Upper lobe of left lung (tissue), 6 donors: ENCODE measurements around the gene PLB1. TPM values are rescaled to one million over a fixed set of nuclear protein-coding genes. Genes with fewer than 3 reads are reported as not detected.
A peak's percentile ranks its signal among the peaks of the same experiment; 100 is the strongest.

Experiments used
- ATAC-seq, 2 donors: fragments of 200-7000 bp; cut with Tn5 transposase; one replicate each; pipeline ENCODE4 v1.9.1; 2022; ENCODE audit warnings: mild to moderate bottlenecking in 2 of 2, moderate library complexity in 2 of 2; ENCODE audit not compliant: low FRiP score in 2 of 2
- DNase-seq, 2 donors: peaks; one replicate each; pipeline ENCODE4 v3.0.0-alpha.2; 2019 to 2020
- H3K27ac ChIP-seq, 4 donors: fragments of 200-600 bp; sonication (generic); one replicate each; pipeline ENCODE4 v1.5.1; 2016 to 2019
- H3K27me3 ChIP-seq, 4 donors: fragments of 200-600 bp; sonication (generic); one replicate each; pipeline ENCODE4 v1.5.1; 2017 to 2019
- H3K36me3 ChIP-seq, 4 donors: fragments of 200-600 bp; sonication (generic); one replicate each; pipeline ENCODE4 v1.5.1; 2016 to 2019
- H3K4me1 ChIP-seq, 4 donors: fragments of 200-600 bp; sonication (generic); one replicate each; pipeline ENCODE4 v1.5.1; 2018 to 2019
- H3K4me3 ChIP-seq, 4 donors: fragments of 200-600 bp; sonication (generic); one replicate each; pipeline ENCODE4 v1.5.1; 2017 to 2019; ENCODE audit warnings: mild to moderate bottlenecking in 2 of 4, moderate library complexity in 1 of 4
- H3K9me3 ChIP-seq, 4 donors: fragments of 200-600 bp; sonication (generic); one replicate each; pipeline ENCODE4 v1.5.1; 2018 to 2019
- EP300 ChIP-seq, 4 donors: sonication (generic); formaldehyde crosslinking; IDR thresholded peaks; one replicate each; pipeline ENCODE4 v1.5.1; 2017; ENCODE audit warnings: antibody characterized with exemption in 4 of 4, control low read depth in 2 of 4
- POLR2A ChIP-seq, 4 donors: fragments of 450-650 bp; IDR thresholded peaks; one replicate each; pipeline ENCODE4 v1.5.1; 2016 to 2017; ENCODE audit warnings: antibody characterized with exemption in 4 of 4, mild to moderate bottlenecking in 2 of 4
- POLR2AphosphoS5 ChIP-seq, 2 donors: sonication (generic); formaldehyde crosslinking; IDR thresholded peaks; one replicate each; pipeline ENCODE4 v1.5.1; 2017; ENCODE audit warnings: antibody characterized with exemption in 2 of 2
- WGBS, 2 donors: methylation state at CpG; one replicate each; pipeline ENCODE4 v1.1.5; 2017 to 2018; 5-methylcytosine and 5-hydroxymethylcytosine counted together
- total RNA-seq, 6 donors: library from RNA; depleted of rRNA in 4 of 6; stranded (reverse); fragments of >200 nt in 4 of 6; gene quantifications; one replicate each; pipeline versions ENCODE4 v1.1.0 to v1.2.1, GENCODE V29; 2016 to 2021
- TF ChIP-seq, protein P1 (sequence below), 6 experiments: fragments of 450-650 bp in 4 of 6; fragments of 200-600 bp in 2 of 6; sonication (generic) in 2 of 6; IDR thresholded peaks; one replicate each; pipeline ENCODE4 v1.5.1; 2016 to 2019; ENCODE audit warnings: antibody characterized with exemption in 6 of 6
- donor health status: DM: no; HTN: no; CAD: no; lungs with moderate emphysema.
- donor health status: DM: no; HTN: yes; CAD: no; lungs with severe emphysema.

The PLB1 gene
- total RNA-seq, 6 donors from 2014 or later: 3.1 to 9.1 (median 5.4) TPM

DNA sequence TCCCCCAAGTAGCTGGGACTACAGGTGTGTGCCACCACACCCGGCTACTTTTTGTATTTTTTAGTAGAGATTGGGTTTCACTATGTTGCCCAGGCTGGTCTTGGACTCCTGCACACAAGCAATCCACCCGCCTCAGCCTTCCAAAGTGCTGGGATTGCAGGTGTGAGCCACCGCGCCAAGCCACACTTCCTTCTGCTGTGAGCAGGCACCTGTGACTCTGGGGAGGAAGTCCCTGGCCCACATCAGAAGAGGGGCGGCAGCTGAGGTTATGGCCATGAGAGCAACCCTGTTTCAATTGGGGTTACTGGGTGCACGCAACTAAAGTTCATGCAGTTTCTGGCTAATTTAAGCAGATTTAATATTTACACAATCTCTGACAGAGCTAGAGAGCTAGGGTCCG is 91.0 kb downstream of the PLB1 start:
- no peak for ATAC-seq
- Histone ChIP-seq H3K36me3 (no peaks in the 10 kb centered on the region), H3K4me3 (no peak overlapping the region), H3K27ac (no peak overlapping the region), H3K9me3 (no peaks in the 10 kb centered on the region), H3K4me1 (peaks cover 10 to 14% (median 14%) of the 10 kb centered on the region in 4 donors), H3K27me3 (no peaks in the 10 kb centered on the region)
- WGBS, 2 donors: 85 to 91% methylated on average over 6 to 7 of the region's 7 CpGs
- TF ChIP-seq POLR2AphosphoS5 (IDR thresholded peaks at IDR 0.05): no peak
- TF ChIP-seq EP300 (IDR thresholded peaks at IDR 0.05): no peak
- no peak for TF ChIP-seq POLR2A (IDR thresholded peaks at IDR 0.05)
- TF ChIP-seq, protein P1, sequence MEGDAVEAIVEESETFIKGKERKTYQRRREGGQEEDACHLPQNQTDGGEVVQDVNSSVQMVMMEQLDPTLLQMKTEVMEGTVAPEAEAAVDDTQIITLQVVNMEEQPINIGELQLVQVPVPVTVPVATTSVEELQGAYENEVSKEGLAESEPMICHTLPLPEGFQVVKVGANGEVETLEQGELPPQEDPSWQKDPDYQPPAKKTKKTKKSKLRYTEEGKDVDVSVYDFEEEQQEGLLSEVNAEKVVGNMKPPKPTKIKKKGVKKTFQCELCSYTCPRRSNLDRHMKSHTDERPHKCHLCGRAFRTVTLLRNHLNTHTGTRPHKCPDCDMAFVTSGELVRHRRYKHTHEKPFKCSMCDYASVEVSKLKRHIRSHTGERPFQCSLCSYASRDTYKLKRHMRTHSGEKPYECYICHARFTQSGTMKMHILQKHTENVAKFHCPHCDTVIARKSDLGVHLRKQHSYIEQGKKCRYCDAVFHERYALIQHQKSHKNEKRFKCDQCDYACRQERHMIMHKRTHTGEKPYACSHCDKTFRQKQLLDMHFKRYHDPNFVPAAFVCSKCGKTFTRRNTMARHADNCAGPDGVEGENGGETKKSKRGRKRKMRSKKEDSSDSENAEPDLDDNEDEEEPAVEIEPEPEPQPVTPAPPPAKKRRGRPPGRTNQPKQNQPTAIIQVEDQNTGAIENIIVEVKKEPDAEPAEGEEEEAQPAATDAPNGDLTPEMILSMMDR (IDR thresholded peaks at IDR 0.05): no peak
- no peak for DNase-seq

DNA sequence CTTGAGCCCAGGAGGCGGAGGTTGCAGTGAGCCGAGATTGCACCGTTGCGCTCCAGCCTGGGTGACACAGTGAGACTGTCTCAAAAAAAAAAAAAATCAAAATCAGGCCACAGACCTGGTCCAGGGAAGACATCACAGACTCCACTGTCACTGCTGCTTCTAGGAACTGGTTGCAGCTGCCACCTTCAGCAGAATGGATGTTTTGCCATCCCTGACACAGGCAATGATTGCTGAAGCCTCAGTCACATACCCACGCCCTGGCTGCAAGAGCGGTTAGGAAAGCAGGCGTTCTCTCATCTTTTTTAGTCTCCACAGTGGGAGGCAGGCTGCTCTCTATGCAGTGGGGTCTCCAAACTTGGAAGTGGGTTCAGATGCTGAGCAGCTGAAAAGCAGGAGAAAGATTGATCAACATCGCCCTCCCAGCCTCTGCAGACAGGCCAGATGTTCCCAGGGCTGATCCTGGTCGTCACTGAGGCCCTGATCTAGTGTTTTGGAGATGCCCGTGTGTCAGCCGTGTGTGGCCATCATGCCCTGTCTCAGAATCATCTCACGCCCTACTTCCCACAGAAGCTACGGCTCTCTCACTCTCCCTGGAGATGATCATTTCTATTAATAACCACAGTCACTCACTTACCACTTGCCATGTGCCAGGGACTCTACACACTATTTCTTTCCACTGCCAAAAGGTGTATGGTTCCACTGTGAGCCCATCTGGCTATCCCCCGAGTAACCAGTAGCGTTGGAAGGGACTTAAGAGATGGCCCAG is 91.8 kb downstream of the PLB1 start:
- DNase-seq: peak in 1 of 2 donors; percentile 19
- H3K27me3 ChIP-seq: no peaks in the 10 kb centered on the region
- ATAC-seq: no peak
- no peak for TF ChIP-seq POLR2A (IDR thresholded peaks at IDR 0.05)
- TF ChIP-seq POLR2AphosphoS5 (IDR thresholded peaks at IDR 0.05): no peak
- TF ChIP-seq EP300 (IDR thresholded peaks at IDR 0.05): no peak
- TF ChIP-seq, protein P1 (IDR thresholded peaks at IDR 0.05): no peak
- peak overlapping the region in 1 of 4 donors; percentile 43 for H3K27ac ChIP-seq
- no peaks in the 10 kb centered on the region for H3K36me3 ChIP-seq
- H3K4me1 ChIP-seq: peaks cover 10 to 14% (median 14%) of the 10 kb centered on the region in 4 donors
- 76 to 86% methylated on average over 15 of the region's 15 CpGs for WGBS, 2 donors
- no peaks in the 10 kb centered on the region for H3K9me3 ChIP-seq
- H3K4me3 ChIP-seq: no peak overlapping the region

DNA sequence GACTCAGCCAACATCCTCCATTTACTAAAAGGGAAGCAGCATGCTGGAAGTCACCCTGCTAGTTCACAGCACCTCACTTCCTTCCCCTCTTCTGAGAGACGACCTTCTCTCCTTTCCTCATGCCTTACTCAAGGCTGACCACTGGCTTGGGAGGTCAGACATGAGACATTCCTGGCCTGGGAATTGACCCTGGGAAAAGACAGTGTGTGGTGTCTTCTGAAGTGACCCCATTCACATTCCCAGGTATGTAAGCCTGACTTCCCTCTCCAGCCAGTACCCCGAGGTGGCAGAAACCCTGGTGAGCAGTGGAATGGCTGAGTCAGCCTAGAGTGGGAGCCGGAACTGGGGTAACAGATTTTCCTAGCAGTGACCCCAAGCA is 92.4 kb downstream of the PLB1 start:
- peak in 1 of 2 donors; percentile 43 for DNase-seq
- H3K27ac ChIP-seq: peak overlapping the region in 1 of 4 donors; percentile 43
- ATAC-seq: no peak
- no peaks in the 10 kb centered on the region for H3K27me3 ChIP-seq
- WGBS, 2 donors: 27 to 44% methylated on average over 3 of the region's 3 CpGs
- no peak overlapping the region for H3K4me3 ChIP-seq
- peaks cover 10 to 14% (median 14%) of the 10 kb centered on the region in 4 donors for H3K4me1 ChIP-seq
- no peaks in the 10 kb centered on the region for H3K9me3 ChIP-seq
- TF ChIP-seq POLR2A (IDR thresholded peaks at IDR 0.05): no peak
- TF ChIP-seq POLR2AphosphoS5 (IDR thresholded peaks at IDR 0.05): no peak
- TF ChIP-seq, protein P1 (IDR thresholded peaks at IDR 0.05): no peak
- no peak for TF ChIP-seq EP300 (IDR thresholded peaks at IDR 0.05)
- no peaks in the 10 kb centered on the region for H3K36me3 ChIP-seq

DNA sequence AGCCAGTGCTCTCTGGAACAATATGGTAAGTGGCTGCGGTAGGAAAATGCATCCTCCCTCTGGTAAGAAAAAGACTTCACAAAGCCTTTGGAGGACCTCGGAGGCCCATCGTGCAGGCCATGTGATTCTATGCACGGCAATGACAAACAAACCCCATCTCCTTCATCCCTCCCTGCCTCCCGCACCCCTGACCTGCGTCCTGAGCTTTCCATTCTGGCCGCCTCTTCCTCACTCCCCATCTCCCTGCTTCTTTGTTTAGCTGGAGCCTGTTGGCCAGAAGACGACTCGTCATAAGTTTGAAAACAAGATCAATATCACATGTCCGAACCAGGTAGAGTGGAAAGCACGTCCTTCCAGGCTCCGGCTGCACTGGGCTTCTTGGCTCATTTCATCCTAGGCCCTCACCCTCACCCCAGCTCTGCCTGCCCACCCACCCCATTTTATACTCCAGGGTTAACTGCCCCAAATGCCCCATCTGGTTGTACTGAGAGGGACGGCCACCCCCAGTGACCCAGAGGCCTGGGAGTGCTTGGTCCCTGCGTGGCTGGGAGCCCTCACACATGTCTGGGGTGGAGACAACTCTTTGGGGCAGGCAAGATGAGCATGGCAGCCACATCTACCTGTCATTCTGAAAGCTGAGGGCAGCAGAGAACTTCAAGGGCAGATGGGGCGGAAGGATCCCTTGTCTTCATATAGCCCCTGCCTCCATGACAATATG is 94.0 kb downstream of the PLB1 start:
- Histone ChIP-seq H3K4me3 (no peak overlapping the region), H3K27me3 (no peaks in the 10 kb centered on the region), H3K27ac (no peak overlapping the region), H3K9me3 (no peaks in the 10 kb centered on the region), H3K4me1 (peaks cover 10 to 11% (median 10%) of the 10 kb centered on the region in 4 donors), H3K36me3 (no peaks in the 10 kb centered on the region)
- TF ChIP-seq EP300 (IDR thresholded peaks at IDR 0.05) (no peak), POLR2A (IDR thresholded peaks at IDR 0.05) (no peak), POLR2AphosphoS5 (IDR thresholded peaks at IDR 0.05) (no peak)
- TF ChIP-seq, protein P1 (IDR thresholded peaks at IDR 0.05): no peak
- ATAC-seq: no peak
- 88 to 91% methylated on average over 15 of the region's 15 CpGs for WGBS, 2 donors
- DNase-seq: no peak
